Fibroblast of lung (primary cell): ENCODE data around the gene DDX51. TPM values are rescaled to one million over a fixed set of nuclear protein-coding genes. Genes with fewer than 3 reads are reported as not detected.

Experiments
- DNase-seq, 2 donors: peaks; one replicate each; pipeline versions ENCODE4 v3.0.0 to v3.0.0-alpha.2; 2010; ENCODE audit warnings: low read depth in 2 of 2
- H2AFZ ChIP-seq: 2 replicates; pipeline ENCODE4 v1.5.1; 2012; ENCODE audit warnings: low read length, control low read depth, inconsistent platforms
- H3K27ac ChIP-seq: 2 replicates; pipeline ENCODE4 v1.5.1; 2011; ENCODE audit warnings: low read length, control low read depth; ENCODE audit not compliant: insufficient read depth
- H3K27me3 ChIP-seq: 2 replicates; pipeline ENCODE4 v1.5.1; 2011; ENCODE audit warnings: mild to moderate bottlenecking, low read length; ENCODE audit not compliant: control insufficient read depth, insufficient read depth
- H3K36me3 ChIP-seq: 2 replicates; pipeline ENCODE4 v1.5.1; 2011; ENCODE audit warnings: low read length; ENCODE audit not compliant: control insufficient read depth, insufficient read depth
- H3K4me1 ChIP-seq: 2 replicates; pipeline ENCODE4 v1.5.1; 2011; ENCODE audit warnings: low read length; ENCODE audit not compliant: control insufficient read depth, insufficient read depth; ENCODE audit errors: extremely low read depth
- H3K4me2 ChIP-seq: 2 replicates; pipeline ENCODE4 v1.5.1; 2011; ENCODE audit warnings: low read length, control low read depth; ENCODE audit not compliant: insufficient read depth; ENCODE audit errors: extremely low read depth
- H3K4me3 ChIP-seq, 4 experiments: fragments of 200-600 bp in 1 of 4; sonication (generic) in 1 of 4; replicated peaks in 1 of 4; 2 replicates each; pipeline ENCODE4 v1.5.1; 2011 to 2016; ENCODE audit warnings: low read length in 4 of 4, low read depth in 3 of 4, mild to moderate bottlenecking in 3 of 4, control low read depth in 2 of 4, inconsistent platforms in 1 of 4, mixed read lengths in 1 of 4; ENCODE audit not compliant: insufficient read depth in 1 of 4; ENCODE audit errors: control extremely low read depth in 1 of 4
- H3K79me2 ChIP-seq: 2 replicates; pipeline ENCODE4 v1.5.1; 2012; ENCODE audit warnings: mild to moderate bottlenecking, low read length, inconsistent platforms; ENCODE audit not compliant: control insufficient read depth, insufficient read depth
- H3K9ac ChIP-seq: 2 replicates; pipeline ENCODE4 v1.5.1; 2011; ENCODE audit warnings: mild to moderate bottlenecking, low read length, control low read depth; ENCODE audit not compliant: insufficient read depth
- H3K9me3 ChIP-seq: 2 replicates; pipeline ENCODE4 v1.5.1; 2012; ENCODE audit warnings: low read depth, low read length; ENCODE audit not compliant: control insufficient read depth, insufficient read depth
- H4K20me1 ChIP-seq: 2 replicates; pipeline ENCODE4 v1.5.1; 2011; ENCODE audit warnings: low read length; ENCODE audit not compliant: control insufficient read depth, insufficient read depth; ENCODE audit errors: extremely low read depth
- EZH2 ChIP-seq: IDR thresholded peaks from 2 replicates; pipeline ENCODE4 v1.5.1; 2012; ENCODE audit warnings: low read length, control low read depth, mild to moderate bottlenecking; ENCODE audit errors: missing control alignments
- polyA plus RNA-seq, 2 donors: library from polyadenylated mRNA; depleted of rRNA in 1 of 2; stranded (reverse) in 1 of 2; unstranded in 1 of 2; fragments of >200 nt; gene quantifications; 2 replicates each; pipeline ENCODE4 v1.2.1, GENCODE V29; 2011 to 2012; ENCODE audit warnings: missing spikeins in 1 of 2
- total RNA-seq: library from RNA; depleted of rRNA; stranded (reverse); fragments of >200 nt; gene quantifications from 2 replicates; pipeline ENCODE4 v1.2.1, GENCODE V29; 2014
- TF ChIP-seq, protein P1 (sequence below), 2 donors: IDR thresholded peaks in 1 of 2; conservative IDR thresholded peaks in 1 of 2; 1 replicate in 1 of 2; 2 replicates in 1 of 2; pipeline ENCODE4 v1.5.1; 2011 to 2012; ENCODE audit warnings: low read length in 2 of 2, control low read depth in 1 of 2, inconsistent platforms in 1 of 2, low read depth in 1 of 2, mild to moderate bottlenecking in 1 of 2

DDX51 gene
- total and polyA plus RNA-seq, 2 donors (not counting 1 experiment from before 2014, with no cell fraction given) = 3.7 to 7.4 TPM

GRCh38 chr12:132152411-132152821 is 8.3 kb upstream of the DDX51 start:
- H4K20me1 ChIP-seq = no peaks in the 10 kb centered on the region
- H3K27me3 ChIP-seq = no peaks in the 10 kb centered on the region
- H3K9ac ChIP-seq = no peak overlapping the region
- no peak overlapping the region for H3K27ac ChIP-seq
- H3K36me3 ChIP-seq = peaks cover 10% of the 10 kb centered on the region
- H3K9me3 ChIP-seq = peaks cover 10% of the 10 kb centered on the region
- H3K4me3 ChIP-seq = no peak overlapping the region
- no peaks in the 10 kb centered on the region for H3K4me1 ChIP-seq
- DNase-seq = no peak
- H3K79me2 ChIP-seq = no peaks in the 10 kb centered on the region
- H3K4me2 ChIP-seq = no peak overlapping the region
- H2AFZ ChIP-seq = no peak overlapping the region
- no peak for TF ChIP-seq EZH2
- TF ChIP-seq, protein P1, sequence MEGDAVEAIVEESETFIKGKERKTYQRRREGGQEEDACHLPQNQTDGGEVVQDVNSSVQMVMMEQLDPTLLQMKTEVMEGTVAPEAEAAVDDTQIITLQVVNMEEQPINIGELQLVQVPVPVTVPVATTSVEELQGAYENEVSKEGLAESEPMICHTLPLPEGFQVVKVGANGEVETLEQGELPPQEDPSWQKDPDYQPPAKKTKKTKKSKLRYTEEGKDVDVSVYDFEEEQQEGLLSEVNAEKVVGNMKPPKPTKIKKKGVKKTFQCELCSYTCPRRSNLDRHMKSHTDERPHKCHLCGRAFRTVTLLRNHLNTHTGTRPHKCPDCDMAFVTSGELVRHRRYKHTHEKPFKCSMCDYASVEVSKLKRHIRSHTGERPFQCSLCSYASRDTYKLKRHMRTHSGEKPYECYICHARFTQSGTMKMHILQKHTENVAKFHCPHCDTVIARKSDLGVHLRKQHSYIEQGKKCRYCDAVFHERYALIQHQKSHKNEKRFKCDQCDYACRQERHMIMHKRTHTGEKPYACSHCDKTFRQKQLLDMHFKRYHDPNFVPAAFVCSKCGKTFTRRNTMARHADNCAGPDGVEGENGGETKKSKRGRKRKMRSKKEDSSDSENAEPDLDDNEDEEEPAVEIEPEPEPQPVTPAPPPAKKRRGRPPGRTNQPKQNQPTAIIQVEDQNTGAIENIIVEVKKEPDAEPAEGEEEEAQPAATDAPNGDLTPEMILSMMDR (conservative IDR thresholded peaks at IDR 0.05 in 1 of 2, IDR thresholded peaks at IDR 0.05 in 1 of 2; ENCODE audit: low read depth in 1 of 2, low read length in 2 of 2) = no peak

GRCh38 chr12:132151766-132152410 is 7.8 kb upstream of the DDX51 start:
- no peaks in the 10 kb centered on the region for H4K20me1 ChIP-seq
- TF ChIP-seq, protein P1 (conservative IDR thresholded peaks at IDR 0.05 in 1 of 2, IDR thresholded peaks at IDR 0.05 in 1 of 2; ENCODE audit: low read depth in 1 of 2, low read length in 2 of 2) = no peak
- no peak for TF ChIP-seq EZH2
- H3K79me2 ChIP-seq = no peaks in the 10 kb centered on the region

GRCh38 chr12:132151145-132151765 is 7.1 kb upstream of the DDX51 start:
- H3K4me2 ChIP-seq = no peak overlapping the region
- no peaks in the 10 kb centered on the region for H3K79me2 ChIP-seq
- no peak for DNase-seq
- H3K27ac ChIP-seq = no peak overlapping the region
- no peak for TF ChIP-seq EZH2
- TF ChIP-seq, protein P1 (conservative IDR thresholded peaks at IDR 0.05 in 1 of 2, IDR thresholded peaks at IDR 0.05 in 1 of 2; ENCODE audit: low read depth in 1 of 2, low read length in 2 of 2) = no peak
- H3K9ac ChIP-seq = no peak overlapping the region
- no peaks in the 10 kb centered on the region for H3K4me1 ChIP-seq
- H3K27me3 ChIP-seq = no peaks in the 10 kb centered on the region
- H3K4me3 ChIP-seq = no peak overlapping the region
- H3K9me3 ChIP-seq = peaks cover 3% of the 10 kb centered on the region
- H4K20me1 ChIP-seq = no peaks in the 10 kb centered on the region
- peaks cover 6% of the 10 kb centered on the region for H3K36me3 ChIP-seq
- H2AFZ ChIP-seq = no peak overlapping the region

More at GRCh38 chr12:132151766-132152410, 7.8 kb upstream of the DDX51 start:
- DNase-seq = no peak
- Histone ChIP-seq H3K9ac (no peak overlapping the region), H3K36me3 (peaks cover 10% of the 10 kb centered on the region), H3K27ac (no peak overlapping the region), H2AFZ (no peak overlapping the region), H3K4me1 (no peaks in the 10 kb centered on the region), H3K4me3 (no peak overlapping the region), H3K4me2 (no peak overlapping the region), H3K27me3 (no peaks in the 10 kb centered on the region), H3K9me3 (peaks cover 9% of the 10 kb centered on the region)
